ENCODE data around the gene LBH. TPM values are rescaled to one million over a fixed set of nuclear protein-coding genes. Genes with fewer than 3 reads are reported as not detected.

The LBH gene
- polyA plus RNA-seq, 1 donor, result 32.6 TPM

DNA sequence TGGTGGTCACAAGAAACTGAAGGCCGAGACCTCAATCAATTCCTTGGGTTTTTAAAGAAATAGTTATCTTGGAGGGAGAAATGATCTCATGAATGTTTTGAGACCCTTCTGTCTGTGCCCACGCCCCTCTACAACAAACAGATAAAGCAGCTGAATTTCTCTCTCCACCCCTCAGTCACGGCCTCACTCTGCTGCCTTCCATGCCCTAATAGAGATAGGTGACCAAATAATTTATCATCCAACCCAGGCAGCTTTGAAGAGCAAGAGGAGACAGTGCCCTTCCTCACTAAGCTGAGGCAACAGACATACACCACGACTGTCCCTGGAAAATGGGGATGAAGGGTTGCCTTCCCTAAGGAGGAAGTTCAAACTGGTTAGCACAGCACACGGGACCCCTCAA, 71.2 kb downstream of the LBH start:
- Histone ChIP-seq H3K36me3 (ENCODE audit: control insufficient read depth, insufficient read depth, low read length) (no peaks in the 10 kb centered on the region), H3K27me3 (ENCODE audit: control insufficient read depth, insufficient read depth, low read length) (no peaks in the 10 kb centered on the region), H3K27ac (ENCODE audit: low read length) (no peak overlapping the region), H3K9me3 (ENCODE audit: control insufficient read depth, low read depth, low read length) (peaks cover 3% of the 10 kb centered on the region), H3K4me1 (ENCODE audit: control insufficient read depth, insufficient read depth, low read length) (peaks cover 3% of the 10 kb centered on the region), H3K4me3 (ENCODE audit: low read length) (no peak overlapping the region)
- DNase-seq, result no peak
- WGBS (ENCODE audit: insufficient coverage, low lambda C conversion rate), result no CpG with 5 or more reads among the region's 5 CpGs

DNA sequence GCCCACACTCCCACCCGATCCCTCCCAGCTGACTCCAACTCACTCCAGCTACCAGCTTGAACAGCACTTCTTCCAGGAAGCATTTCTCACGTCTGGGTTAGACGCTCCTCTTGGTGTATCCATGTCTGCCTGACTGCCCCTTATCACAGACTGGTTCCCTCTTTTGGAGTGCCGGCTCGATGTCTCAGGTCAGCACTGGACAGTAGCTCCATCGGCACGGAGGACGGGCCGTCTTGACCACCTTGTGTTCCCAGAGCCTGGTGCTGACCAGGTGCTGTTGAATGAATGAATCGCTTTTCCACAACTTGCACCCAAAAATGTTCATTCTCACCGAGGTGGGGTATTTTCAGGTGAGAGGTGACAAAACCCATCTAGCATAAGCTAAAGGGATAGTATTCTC, 71.8 kb downstream of the LBH start:
- H3K27me3 ChIP-seq (ENCODE audit: control insufficient read depth, insufficient read depth, low read length), result no peaks in the 10 kb centered on the region
- no peaks in the 10 kb centered on the region for H3K36me3 ChIP-seq (ENCODE audit: control insufficient read depth, insufficient read depth, low read length)
- no peak for DNase-seq
- H3K9me3 ChIP-seq (ENCODE audit: control insufficient read depth, low read depth, low read length), result peaks cover 3% of the 10 kb centered on the region
- no peak overlapping the region for H3K27ac ChIP-seq (ENCODE audit: low read length)
- H3K4me1 ChIP-seq (ENCODE audit: control insufficient read depth, insufficient read depth, low read length), result peaks cover 3% of the 10 kb centered on the region
- H3K4me3 ChIP-seq (ENCODE audit: low read length), result no peak overlapping the region
- no CpG with 5 or more reads among the region's 11 CpGs for WGBS (ENCODE audit: insufficient coverage, low lambda C conversion rate)

DNA sequence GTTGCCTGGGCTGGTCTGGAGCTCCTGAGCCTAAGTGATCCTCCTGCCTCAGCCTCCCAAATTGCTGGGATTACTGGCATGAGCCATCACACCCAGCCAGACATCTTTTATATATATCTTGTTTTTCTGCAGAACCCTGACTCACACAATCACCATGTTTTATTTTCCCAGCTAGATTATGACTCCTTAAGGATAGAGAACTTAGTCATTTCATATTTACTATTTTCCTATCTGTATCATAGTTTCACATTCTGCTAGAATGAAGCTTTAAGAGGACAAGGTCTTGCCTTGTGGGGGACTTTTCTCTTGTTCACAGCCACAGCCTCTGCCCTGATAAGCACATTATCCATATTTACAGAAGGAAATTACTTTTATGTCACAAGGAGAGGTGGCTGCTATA, 73.9 kb downstream of the LBH start:
- Histone ChIP-seq H3K27me3 (ENCODE audit: control insufficient read depth, insufficient read depth, low read length) (no peaks in the 10 kb centered on the region), H3K4me3 (ENCODE audit: low read length) (no peak overlapping the region), H3K9me3 (ENCODE audit: control insufficient read depth, low read depth, low read length) (peaks cover 3% of the 10 kb centered on the region), H3K27ac (ENCODE audit: low read length) (no peak overlapping the region), H3K36me3 (ENCODE audit: control insufficient read depth, insufficient read depth, low read length) (no peaks in the 10 kb centered on the region), H3K4me1 (ENCODE audit: control insufficient read depth, insufficient read depth, low read length) (peaks cover 3% of the 10 kb centered on the region)
- DNase-seq, result no peak

GRCh38 chr2:30306522-30306921, 75.2 kb downstream of the LBH start:
- Histone ChIP-seq H3K4me3 (ENCODE audit: low read length) (no peak overlapping the region), H3K9me3 (ENCODE audit: control insufficient read depth, low read depth, low read length) (peaks cover 3% of the 10 kb centered on the region), H3K36me3 (ENCODE audit: control insufficient read depth, insufficient read depth, low read length) (no peaks in the 10 kb centered on the region), H3K27me3 (ENCODE audit: control insufficient read depth, insufficient read depth, low read length) (no peaks in the 10 kb centered on the region), H3K27ac (ENCODE audit: low read length) (no peak overlapping the region), H3K4me1 (ENCODE audit: control insufficient read depth, insufficient read depth, low read length) (no peaks in the 10 kb centered on the region)
- no peak for DNase-seq
- no CpG with 5 or more reads among the region's 4 CpGs for WGBS (ENCODE audit: insufficient coverage, low lambda C conversion rate)

- WGBS (ENCODE audit: insufficient coverage, low lambda C conversion rate), result no CpG with 5 or more reads among the region's 2 CpGs
- no peaks in the 10 kb centered on the region for H3K27me3 ChIP-seq (ENCODE audit: control insufficient read depth, insufficient read depth, low read length)
- peaks cover 3% of the 10 kb centered on the region for H3K9me3 ChIP-seq (ENCODE audit: control insufficient read depth, low read depth, low read length)
- no peak for DNase-seq
- H3K4me3 ChIP-seq (ENCODE audit: low read length), result no peak overlapping the region
- no peak overlapping the region for H3K27ac ChIP-seq (ENCODE audit: low read length)
- H3K36me3 ChIP-seq (ENCODE audit: control insufficient read depth, insufficient read depth, low read length), result no peaks in the 10 kb centered on the region
- no peaks in the 10 kb centered on the region for H3K4me1 ChIP-seq (ENCODE audit: control insufficient read depth, insufficient read depth, low read length)
These were observed 76.9 kb downstream of the LBH start for GRCh38 chr2:30308280-30308679.

Other genes with a start within 250 kb of the LBH start
- 75.3 TPM for gene YPEL5, start 84.5 kb upstream of the LBH start, polyA plus RNA-seq
- 16.7 TPM for gene LCLAT1, start 215.7 kb downstream of the LBH start, polyA plus RNA-seq